B cell (primary cell): ENCODE measurements around the gene EHF. TPM values are rescaled to one million over a fixed set of nuclear protein-coding genes. Genes with fewer than 3 reads are reported as not detected.

Experiments
- ATAC-seq: fragments of 200-7000 bp; cut with Tn5 transposase; one replicate; pipeline ENCODE4 v1.10.0; 2021; ENCODE audit warnings: low read depth, mild to moderate bottlenecking, moderate number of reproducible peaks, moderate library complexity
- CTCF ChIA-PET: fragments of 350-600 bp; sonication (Branson Sonifier 250); formaldehyde crosslinking; loops from one replicate; lab custom pipeline; 2021; ENCODE audit warnings: antibody characterized with exemption, inconsistent platforms; lab: Charles Lee
- POLR2A ChIA-PET: fragments of 350-600 bp; sonication (Branson Sonifier 250); formaldehyde crosslinking; loops from one replicate; lab custom pipeline; 2021; ENCODE audit warnings: antibody characterized with exemption; lab: Charles Lee
- DNase-seq: peaks from one replicate; pipeline ENCODE4 v3.0.0; 2013
- H2AFZ ChIP-seq: 2 replicates; pipeline ENCODE4 v1.6.1; 2012; ENCODE audit warnings: mild to moderate bottlenecking, low read depth, low read length; ENCODE audit not compliant: insufficient read depth, poor library complexity, severe bottlenecking
- H3K27ac ChIP-seq, 2 donors: 1 replicate in 1 of 2; 2 replicates in 1 of 2; pipeline ENCODE4 v1.5.1; 2012 to 2013; ENCODE audit warnings: low read length in 2 of 2, mild to moderate bottlenecking in 2 of 2, moderate library complexity in 1 of 2
- H3K27me3 ChIP-seq, 4 experiments: fragments of 200-600 bp in 1 of 4; sonication (generic) in 1 of 4; replicated peaks in 1 of 4; 1 replicate in 2 of 4; 2 replicates in 2 of 4; pipeline versions ENCODE4 v1.6.1 to v1.7.0; 2013 to 2016; ENCODE audit warnings: low read length in 3 of 4, mild to moderate bottlenecking in 2 of 4, mixed read lengths in 1 of 4, moderate library complexity in 1 of 4; ENCODE audit not compliant: insufficient read depth in 4 of 4, control insufficient read depth in 3 of 4; ENCODE audit errors: control extremely low read depth in 1 of 4
- H3K36me3 ChIP-seq, 2 experiments: replicated peaks in 1 of 2; 1 replicate in 1 of 2; 2 replicates in 1 of 2; pipeline versions ENCODE4 v1.6.1 to v1.7.1; 2013; ENCODE audit warnings: low read length in 1 of 2; ENCODE audit not compliant: insufficient read depth in 2 of 2, control insufficient read depth in 1 of 2; ENCODE audit errors: control extremely low read depth in 1 of 2, extremely low read depth in 1 of 2
- H3K4me1 ChIP-seq, 2 donors: fragments of 200-600 bp in 1 of 2; sonication (generic) in 1 of 2; 1 replicate in 1 of 2; 2 replicates in 1 of 2; pipeline versions ENCODE4 v1.5.1 to v1.6.1; 2013 to 2017; ENCODE audit warnings: low read length in 2 of 2; ENCODE audit not compliant: control insufficient read depth in 2 of 2, insufficient read depth in 2 of 2
- H3K4me2 ChIP-seq: replicated peaks from 2 replicates; pipeline ENCODE3; 2012; ENCODE audit warnings: mild to moderate bottlenecking, low read depth, low read length; ENCODE audit not compliant: poor library complexity, severe bottlenecking
- H3K4me3 ChIP-seq, 5 experiments: fragments of 200-600 bp in 1 of 5; sonication (generic) in 1 of 5; 1 replicate in 3 of 5; 2 replicates in 2 of 5; pipeline versions ENCODE4 v1.5.1 to v1.7.0; 2011 to 2016; ENCODE audit warnings: low read length in 4 of 5, mild to moderate bottlenecking in 4 of 5, low read depth in 2 of 5, control low read depth in 1 of 5, moderate library complexity in 1 of 5; ENCODE audit not compliant: insufficient read depth in 1 of 5; ENCODE audit errors: control extremely low read depth in 1 of 5, extremely low read depth in 1 of 5
- H3K79me2 ChIP-seq: fragments of 200-600 bp; sonication (generic); one replicate; pipeline ENCODE4 v1.6.0; 2016; ENCODE audit warnings: low read length; ENCODE audit not compliant: control insufficient read depth, insufficient read depth
- H3K9ac ChIP-seq: fragments of 200-600 bp; sonication (generic); 2 replicates; pipeline ENCODE4 v1.6.1; 2017; ENCODE audit warnings: mild to moderate bottlenecking, low read length, moderate library complexity
- H3K9me3 ChIP-seq, 3 donors: one replicate each; pipeline versions ENCODE4 v1.6.1 to v1.7.1; 2013; ENCODE audit warnings: low read length in 2 of 3; ENCODE audit not compliant: control insufficient read depth in 2 of 3, insufficient read depth in 1 of 3; ENCODE audit errors: control extremely low read depth in 1 of 3
- H4K20me1 ChIP-seq: 2 replicates; pipeline ENCODE4 v1.6.0; 2012; ENCODE audit warnings: mild to moderate bottlenecking, low read length; ENCODE audit not compliant: insufficient read depth, control insufficient read depth, poor library complexity, severe bottlenecking
- H3K27ac Mint-ChIP-seq: one replicate; pipeline ENCODE4 v1.8.0; 2021; ENCODE audit warnings: mixed read lengths
- H3K27me3 Mint-ChIP-seq: one replicate; pipeline ENCODE4 v1.8.0; 2021; ENCODE audit warnings: mixed read lengths
- H3K4me1 Mint-ChIP-seq: one replicate; pipeline ENCODE4 v1.8.0; 2021; ENCODE audit warnings: mixed read lengths
- H3K4me3 Mint-ChIP-seq: one replicate; pipeline ENCODE4 v1.8.0; 2021; ENCODE audit warnings: mixed read lengths
- H3K9me3 Mint-ChIP-seq: one replicate; pipeline ENCODE4 v1.8.0; 2022; ENCODE audit warnings: mixed read lengths; ENCODE audit not compliant: insufficient read depth
- EZH2 ChIP-seq: IDR thresholded peaks from 2 replicates; pipeline ENCODE4 v1.6.1; 2012; ENCODE audit warnings: borderline replicate concordance, low read depth, mild to moderate bottlenecking, moderate library complexity, low read length; ENCODE audit not compliant: insufficient read depth, poor library complexity, severe bottlenecking
- WGBS: methylation state at CpG from one replicate; pipeline ENCODE4 v1.1.5; 2013; ENCODE audit warnings: missing lambda C conversion rate; ENCODE audit not compliant: insufficient coverage; 5-methylcytosine and 5-hydroxymethylcytosine counted together
- intact Hi-C: fragments of 100-400 bp; cut with micrococcal nuclease; formaldehyde crosslinking; loops from one replicate; pipeline ENCODE4 v1.10.0; 2022
- polyA plus RNA-seq: library from polyadenylated mRNA; depleted of rRNA; stranded (reverse); fragments of >200 nt; gene quantifications from 2 replicates; pipeline ENCODE4 v1.2.3, GENCODE V29; 2012
- total RNA-seq, 2 donors: library from RNA; stranded (reverse); fragments of 120-200 nt in 1 of 2; gene quantifications; 1 replicate in 1 of 2; 2 replicates in 1 of 2; pipeline versions ENCODE4 v1.2.3 to v1.2.4, GENCODE V29; 2013 to 2022
- TF ChIP-seq, protein P1 (sequence below): fragments of 200-600 bp; IDR thresholded peaks from one replicate; pipeline ENCODE4 v1.8.0; 2022; ENCODE audit warnings: antibody characterized with exemption, mild to moderate bottlenecking

The EHF gene
- total and polyA plus RNA-seq, 2 donors (not counting 1 experiment from before 2014, with no cell fraction given), result not detected

DNA sequence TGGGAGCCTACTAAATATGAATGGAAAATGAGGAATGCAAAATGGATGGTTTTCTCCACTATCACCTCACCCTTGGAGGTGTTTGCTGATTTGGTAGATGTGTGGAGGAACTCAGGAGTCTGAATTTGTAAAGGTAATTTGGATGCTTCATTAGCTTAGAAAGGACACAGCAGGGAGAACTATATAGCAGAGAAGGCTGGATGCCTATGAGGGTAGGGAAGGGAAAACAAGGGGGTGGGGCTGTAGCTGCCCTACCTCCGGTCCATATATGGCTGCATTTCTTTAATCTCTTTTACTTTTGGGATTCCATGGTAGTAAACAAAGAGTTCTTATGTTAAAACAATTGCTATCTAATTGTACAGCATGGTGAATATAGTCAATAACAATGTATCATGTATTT, 4.8 kb upstream of the EHF start:
- Histone ChIP-seq H3K36me3 (no peaks in the 10 kb centered on the region), H4K20me1 (no peaks in the 10 kb centered on the region), H3K27me3 (no peaks in the 10 kb centered on the region), H3K79me2 (no peaks in the 10 kb centered on the region), H3K4me1 (peaks cover 3 to 26% of the 10 kb centered on the region in 2 donors), H3K4me2 (no peak overlapping the region), H3K4me3 (no peak overlapping the region), H3K9ac (no peak overlapping the region), H3K9me3 (no peaks in the 10 kb centered on the region), H2AFZ (no peak overlapping the region), H3K27ac (no peak overlapping the region)
- Mint-ChIP-seq H3K27ac (no peak overlapping the region), H3K9me3 (no peaks in the 10 kb centered on the region), H3K4me3 (no peak overlapping the region), H3K27me3 (no peaks in the 10 kb centered on the region), H3K4me1 (peaks cover 33% of the 10 kb centered on the region)
- no CpG with 5 or more reads among the region's 1 CpG for WGBS
- ChIA-PET CTCF (interaction anchor here (0.9 kb wide), 1 partner anchor 30 kb away, joined by 4 read pairs; no protein-coding TSS in a partner anchor), POLR2A (no interaction called here)
- TF ChIP-seq, protein P1, sequence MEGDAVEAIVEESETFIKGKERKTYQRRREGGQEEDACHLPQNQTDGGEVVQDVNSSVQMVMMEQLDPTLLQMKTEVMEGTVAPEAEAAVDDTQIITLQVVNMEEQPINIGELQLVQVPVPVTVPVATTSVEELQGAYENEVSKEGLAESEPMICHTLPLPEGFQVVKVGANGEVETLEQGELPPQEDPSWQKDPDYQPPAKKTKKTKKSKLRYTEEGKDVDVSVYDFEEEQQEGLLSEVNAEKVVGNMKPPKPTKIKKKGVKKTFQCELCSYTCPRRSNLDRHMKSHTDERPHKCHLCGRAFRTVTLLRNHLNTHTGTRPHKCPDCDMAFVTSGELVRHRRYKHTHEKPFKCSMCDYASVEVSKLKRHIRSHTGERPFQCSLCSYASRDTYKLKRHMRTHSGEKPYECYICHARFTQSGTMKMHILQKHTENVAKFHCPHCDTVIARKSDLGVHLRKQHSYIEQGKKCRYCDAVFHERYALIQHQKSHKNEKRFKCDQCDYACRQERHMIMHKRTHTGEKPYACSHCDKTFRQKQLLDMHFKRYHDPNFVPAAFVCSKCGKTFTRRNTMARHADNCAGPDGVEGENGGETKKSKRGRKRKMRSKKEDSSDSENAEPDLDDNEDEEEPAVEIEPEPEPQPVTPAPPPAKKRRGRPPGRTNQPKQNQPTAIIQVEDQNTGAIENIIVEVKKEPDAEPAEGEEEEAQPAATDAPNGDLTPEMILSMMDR, result no peak
- no peak for TF ChIP-seq EZH2
- intact Hi-C loops, result no loop called here
- ATAC-seq (no peak), DNase-seq (no peak)

DNA sequence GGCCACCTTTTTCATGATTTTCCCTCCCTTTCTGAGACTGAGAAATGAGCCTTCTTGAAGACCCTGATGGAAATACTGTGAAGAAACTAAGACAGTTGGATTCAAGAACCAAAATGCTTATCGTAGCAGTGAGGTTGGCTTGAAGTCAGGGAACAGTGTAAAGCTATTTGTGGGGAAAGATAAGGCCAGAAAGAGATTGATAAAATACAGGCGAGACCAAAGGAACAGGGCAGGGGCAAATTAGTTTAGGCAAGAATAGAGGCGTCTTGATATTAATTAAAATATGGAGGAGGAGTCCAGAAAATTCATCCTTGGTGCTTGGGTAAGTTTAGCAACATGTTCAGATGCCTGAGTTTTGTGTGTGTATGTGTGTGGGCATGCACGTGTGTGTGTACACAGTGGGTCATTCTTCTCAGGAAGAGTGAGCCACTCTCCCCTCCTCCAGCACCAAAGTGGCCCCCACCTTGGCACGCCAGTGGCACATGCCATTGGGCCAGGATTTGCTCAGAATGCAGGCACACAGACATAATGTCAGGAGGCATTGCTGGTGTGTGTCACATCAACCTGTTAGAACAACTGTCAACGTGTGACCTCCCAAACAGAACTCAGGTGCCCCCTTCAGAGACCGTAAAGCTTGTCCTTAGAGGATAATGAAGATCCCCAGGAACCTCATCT, 3.9 kb upstream of the EHF start:
- intact Hi-C loops, result no loop called here
- H4K20me1 ChIP-seq, result no peaks in the 10 kb centered on the region
- CTCF ChIA-PET, result no interaction called here
- H3K9ac ChIP-seq, result no peak overlapping the region
- no peaks in the 10 kb centered on the region for H3K79me2 ChIP-seq
- ATAC-seq (no peak), DNase-seq (no peak)
- H3K9me3 ChIP-seq, result no peaks in the 10 kb centered on the region
- H3K4me2 ChIP-seq, result no peak overlapping the region
- Mint-ChIP-seq H3K9me3 (no peaks in the 10 kb centered on the region), H3K4me3 (no peak overlapping the region), H3K27me3 (no peaks in the 10 kb centered on the region), H3K4me1 (peaks cover 33% of the 10 kb centered on the region), H3K27ac (no peak overlapping the region)
- H3K4me3 ChIP-seq, result no peak overlapping the region
- no peak overlapping the region for H2AFZ ChIP-seq
- H3K27ac ChIP-seq, result no peak overlapping the region
- WGBS, result 100% methylated on average over 4 of the region's 7 CpGs
- H3K27me3 ChIP-seq, result no peaks in the 10 kb centered on the region
- H3K36me3 ChIP-seq, result no peaks in the 10 kb centered on the region
- peaks cover 3 to 26% of the 10 kb centered on the region in 2 donors for H3K4me1 ChIP-seq
- TF ChIP-seq EZH2, result no peak
- TF ChIP-seq, protein P1, result no peak
- POLR2A ChIA-PET, result no interaction called here
